Tongue (tissue), 2 donors: ENCODE data around the gene TMX2. TPM values are rescaled to one million over a fixed set of nuclear protein-coding genes. Genes with fewer than 3 reads are reported as not detected.
"Not testable (repeated sequence)": the region's sequence is repeated elsewhere in the genome, so short reads cannot be mapped to it uniquely, and the experiment has no call there.

Experiments
- DNase-seq: peaks from one replicate; pipeline ENCODE4 v3.0.0-alpha.2; 2015
- total RNA-seq: library from RNA; depleted of rRNA; stranded (reverse); fragments of >200 nt; gene quantifications from one replicate; pipeline ENCODE4 v1.2.3, GENCODE V29; 2014

The TMX2 gene
- 34.8 TPM for total RNA-seq

GRCh38 chr11:57712256-57713150 lies at the start of gene TMX2:
Gene TMX2, plus strand, starts transcription at chr11:57712593. Its CDS starts 26 bp downstream, at chr11:57712619.
- DNase-seq, result peak; percentile 99

- DNase-seq, result no peak
Observed at GRCh38 chr11:57662893-57663292, 49.5 kb upstream of the TMX2 start.

- DNase-seq, result no peak
Observed at GRCh38 chr11:57663975-57664374, 48.4 kb upstream of the TMX2 start.

GRCh38 chr11:57667117-57667735 lies 45.2 kb upstream of the TMX2 start:
- DNase-seq, result peak; percentile 99

GRCh38 chr11:57667736-57668433 lies 44.5 kb upstream of the TMX2 start, which contains the start of gene ZDHHC5:
Gene ZDHHC5, plus strand, starts transcription at chr11:57668114. Its CDS starts 4,977 bp downstream, at chr11:57673091.
- DNase-seq, result peak; percentile 99

- DNase-seq, result peak; percentile 36
Observed at GRCh38 chr11:57668434-57668782, 44.0 kb upstream of the TMX2 start.

- no peak for DNase-seq
Observed at GRCh38 chr11:57674251-57674650, 38.1 kb upstream of the TMX2 start.

GRCh38 chr11:57675176-57675941 lies 37.0 kb upstream of the TMX2 start:
- DNase-seq, result no peak

GRCh38 chr11:57679396-57679795 lies 33.0 kb upstream of the TMX2 start:
- no peak for DNase-seq

- no peak for DNase-seq
Observed at GRCh38 chr11:57680552-57680874, 31.9 kb upstream of the TMX2 start.

GRCh38 chr11:57681168-57681567 lies 31.2 kb upstream of the TMX2 start:
- no peak for DNase-seq

GRCh38 chr11:57690474-57690873 lies 21.9 kb upstream of the TMX2 start:
- DNase-seq, result not testable (repeated sequence)

- DNase-seq, result no peak
Observed at GRCh38 chr11:57698843-57699365, 13.5 kb upstream of the TMX2 start.

GRCh38 chr11:57699813-57700212 lies 12.6 kb upstream of the TMX2 start:
- no peak for DNase-seq

GRCh38 chr11:57700425-57700824 lies 12.0 kb upstream of the TMX2 start:
- DNase-seq, result no peak

GRCh38 chr11:57703341-57703740 lies 9.1 kb upstream of the TMX2 start:
- no peak for DNase-seq

GRCh38 chr11:57704932-57705331 lies 7.5 kb upstream of the TMX2 start:
- no peak for DNase-seq

GRCh38 chr11:57705432-57705831 lies 7.0 kb upstream of the TMX2 start:
- DNase-seq, result not testable (repeated sequence)

GRCh38 chr11:57709802-57710367 lies 2.5 kb upstream of the TMX2 start:
- DNase-seq, result no peak

- peak; percentile 80 for DNase-seq
Observed at GRCh38 chr11:57711414-57712255, 758 bp upstream of the TMX2 start, which contains the start of gene MED19. Gene MED19, minus strand, starts transcription at chr11:57712215. Its CDS starts 36 bp downstream, at chr11:57712179.

GRCh38 chr11:57713835-57714234 lies 1.4 kb downstream of the TMX2 start:
- no peak for DNase-seq
